Stimulated activated CD8-positive, alpha-beta memory T cell treated with anti-CD3 and anti-CD28 coated beads, Interleukin-15, amount 100 ng/mL, for 1 hour (primary cell): ENCODE measurements around the gene MCOLN3.
"Not testable (repeated sequence)": the region's sequence is repeated elsewhere in the genome, so short reads cannot be mapped to it uniquely, and the experiment has no call there.

Experiments used
- DNase-seq: peaks from one replicate; pipeline ENCODE4 v3.0.0-alpha.2; 2020; ENCODE audit warnings: low read depth

The MCOLN3 gene

DNA sequence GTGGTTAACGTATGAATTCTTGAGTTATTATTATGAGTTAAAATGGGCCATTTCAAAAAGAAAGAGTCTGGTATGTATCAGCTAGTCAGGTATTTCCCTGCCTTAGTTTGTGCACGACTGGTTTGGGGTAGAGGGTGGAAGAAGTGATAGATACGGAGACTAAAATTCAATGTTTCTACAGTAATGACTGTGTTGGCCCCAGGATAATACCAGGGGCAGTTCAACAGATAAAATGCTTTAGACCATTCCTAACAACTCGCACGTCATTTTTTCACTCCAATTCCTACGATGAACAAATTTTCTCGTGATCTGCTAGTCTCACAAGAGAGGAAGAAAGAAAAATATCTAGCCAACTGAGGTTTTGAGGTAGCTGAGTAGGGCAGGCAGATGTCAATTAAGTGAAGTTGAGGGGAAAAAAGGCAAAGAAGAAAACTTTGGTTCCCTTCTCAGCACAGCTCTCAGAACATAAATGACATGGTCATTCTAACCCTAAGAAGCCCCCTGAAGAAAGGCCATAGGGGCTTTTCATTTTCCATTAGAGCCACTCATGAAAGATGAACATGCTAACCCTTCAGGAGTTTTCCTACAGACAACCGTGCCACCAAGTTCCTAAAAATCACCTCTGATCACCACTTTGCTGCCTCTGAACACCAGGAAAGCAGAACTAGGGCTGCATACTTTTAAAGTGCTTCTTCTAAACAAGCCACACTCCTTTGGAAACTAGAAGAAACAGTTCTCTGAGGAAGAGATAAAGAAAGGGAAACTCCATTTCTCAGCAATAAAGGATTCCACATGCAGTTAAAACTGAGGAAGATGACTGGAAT, 57.0 kb downstream of the MCOLN3 start:
- DNase-seq = no peak

DNA sequence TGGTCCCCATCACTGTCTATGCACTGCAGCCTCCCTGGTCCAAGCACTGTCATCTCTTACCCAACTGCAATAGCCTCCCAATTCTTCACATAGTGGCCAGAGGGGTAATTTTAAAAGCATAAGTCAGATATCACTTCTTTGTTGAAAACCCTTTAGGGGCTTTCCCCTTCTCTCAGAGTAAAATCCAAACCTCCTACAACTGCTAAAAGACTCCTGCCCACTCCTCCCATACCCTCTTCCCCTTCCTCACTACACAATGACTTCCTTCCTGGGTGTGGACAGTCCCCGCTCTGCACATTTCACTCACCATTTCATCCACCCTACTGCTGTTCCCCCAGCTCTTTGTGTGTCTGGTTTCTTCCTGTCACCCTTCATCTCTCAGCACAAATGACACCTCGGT, 59.7 kb downstream of the MCOLN3 start:
- no peak for DNase-seq

DNA sequence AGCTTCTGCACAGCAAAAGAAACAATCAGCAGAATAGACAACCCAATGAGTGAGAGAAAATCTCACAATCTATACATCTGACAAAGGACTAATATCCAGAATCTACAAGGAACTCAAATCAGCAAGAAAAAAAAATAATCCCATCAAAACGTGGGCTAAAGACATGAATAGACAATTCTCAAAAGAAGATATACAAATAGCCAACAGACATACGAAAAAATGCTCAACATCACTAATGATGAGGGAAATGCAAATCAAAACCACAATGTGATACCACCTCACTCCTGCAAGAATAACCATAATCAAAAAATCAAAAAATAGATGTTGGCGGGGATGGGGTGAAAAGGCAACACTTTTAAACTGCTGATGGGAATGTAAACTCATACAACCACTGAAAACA, 61.7 kb downstream of the MCOLN3 start:
- DNase-seq = not testable (repeated sequence)

DNA sequence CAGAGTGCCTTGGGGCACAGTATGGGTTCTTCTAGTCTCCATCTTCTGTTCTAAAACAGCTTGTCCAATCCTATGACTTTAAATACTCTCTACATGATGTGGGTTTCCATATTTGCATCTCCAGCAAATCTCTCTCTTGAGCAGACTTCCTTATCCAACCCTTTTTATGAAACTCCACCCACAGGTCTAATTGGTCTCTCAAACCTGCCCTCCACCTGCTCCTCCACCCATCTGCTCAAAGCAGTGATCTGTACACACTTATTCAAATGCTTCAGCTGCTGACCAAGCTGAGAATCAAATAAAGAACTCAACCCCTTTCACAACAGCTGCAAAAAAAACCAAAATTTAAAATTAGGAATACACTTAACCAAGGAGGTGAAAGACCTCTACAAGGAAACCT, 62.9 kb downstream of the MCOLN3 start:
- DNase-seq = no peak

DNA sequence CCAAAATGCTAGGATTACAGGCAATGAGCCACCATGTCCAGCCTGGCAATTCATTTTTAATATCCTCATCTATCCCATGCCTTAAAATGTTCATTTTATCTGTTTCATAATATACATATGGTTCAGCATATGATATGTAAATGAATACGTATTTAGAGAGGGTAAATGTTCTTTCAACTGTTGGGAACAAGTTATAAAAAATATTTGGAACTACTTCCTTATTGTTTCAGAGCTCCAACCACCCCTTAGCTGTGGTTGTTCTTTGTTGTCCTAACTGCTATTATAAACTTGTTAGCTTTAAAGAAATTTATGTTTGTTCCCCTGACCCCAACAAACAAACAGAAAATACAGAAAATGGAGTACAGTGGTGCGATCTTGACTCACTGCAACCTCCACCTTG, 65.9 kb downstream of the MCOLN3 start:
- DNase-seq = no peak

DNA sequence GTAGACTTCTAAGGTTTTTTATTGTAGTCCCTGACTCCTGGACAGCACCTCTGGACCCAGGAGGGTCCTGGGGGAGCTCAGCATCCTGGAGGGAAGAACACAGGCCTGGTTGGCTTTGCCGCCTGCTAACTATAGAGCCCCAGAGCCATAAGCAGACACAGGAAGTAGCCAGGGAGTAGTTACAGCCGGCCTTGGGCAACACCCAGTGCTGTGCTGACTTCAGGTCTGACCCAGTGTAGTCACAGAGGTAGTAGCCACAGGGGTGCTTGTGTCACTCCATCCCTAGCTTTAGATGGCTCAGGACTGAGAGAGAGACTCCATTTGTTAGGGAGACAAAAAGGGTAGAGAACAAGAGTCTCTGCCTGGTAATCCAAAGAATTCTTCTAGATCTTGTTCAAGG, 73.3 kb downstream of the MCOLN3 start:
- no peak for DNase-seq

DNA sequence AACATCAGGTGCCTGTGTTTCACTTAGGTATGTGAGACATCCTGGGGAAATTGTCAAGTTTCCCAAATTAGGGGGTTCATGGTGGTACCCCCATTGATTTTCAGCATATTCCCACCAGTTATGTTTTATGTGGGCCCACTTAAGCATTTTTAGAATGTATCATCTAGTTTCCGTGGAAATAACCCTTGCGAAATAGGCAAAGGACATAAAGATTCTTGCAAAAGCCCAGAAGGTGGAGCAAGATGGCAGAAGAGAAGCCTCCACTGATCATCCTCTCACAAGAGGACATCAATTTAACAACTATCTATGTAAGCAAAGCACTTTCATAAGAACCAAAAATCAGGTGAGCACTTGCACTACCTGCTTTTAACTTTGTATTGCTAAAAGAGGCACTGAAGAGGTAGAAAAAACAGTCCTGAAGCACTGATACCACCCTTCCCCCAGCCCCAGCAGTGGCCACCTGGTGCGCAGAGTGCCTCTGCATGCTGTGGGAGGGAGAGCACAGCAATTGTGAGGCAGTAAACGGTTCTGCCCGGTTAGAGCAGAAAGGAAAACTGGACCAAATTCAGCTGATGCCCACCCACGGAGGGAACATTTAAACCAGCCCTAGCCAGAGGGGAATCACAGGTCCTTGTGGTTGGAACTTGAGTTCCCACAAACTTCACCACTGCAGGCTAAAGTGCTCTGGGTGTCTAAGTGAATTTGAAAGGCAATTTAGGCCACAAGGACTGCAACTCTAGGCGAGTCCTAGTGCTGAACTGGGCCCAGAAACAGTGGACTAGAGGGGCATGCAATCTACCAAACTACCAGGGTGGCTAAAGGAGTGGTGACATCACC, 74.6 kb downstream of the MCOLN3 start:
- no peak for DNase-seq

DNA sequence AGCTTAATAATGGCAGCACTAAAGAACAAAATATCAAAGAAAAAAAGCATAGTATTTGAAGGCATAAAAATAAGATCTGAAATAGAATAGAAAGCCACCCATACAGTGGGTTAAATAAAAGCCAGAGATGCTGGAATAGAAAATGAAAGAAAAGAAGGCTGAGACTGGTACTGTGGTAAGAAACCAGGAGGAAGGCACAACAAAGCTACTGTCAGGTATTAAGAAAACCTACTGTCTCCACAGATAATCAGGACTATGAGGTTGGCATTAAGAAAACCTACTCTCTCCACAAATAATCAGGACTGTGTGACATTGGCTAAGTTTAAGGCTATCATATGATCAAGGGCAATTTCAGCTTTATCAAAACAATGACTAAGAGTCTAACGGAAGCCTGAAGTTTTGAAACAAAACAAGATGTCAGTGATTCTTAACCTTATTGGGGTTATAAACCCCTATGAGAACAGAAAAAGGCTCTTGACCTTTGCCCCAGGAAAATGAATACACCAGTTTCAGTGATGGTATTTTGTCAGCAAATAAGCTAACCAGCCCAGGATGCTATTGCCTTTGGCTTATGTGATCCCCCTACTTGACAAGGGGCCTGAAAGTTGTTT, 75.8 kb downstream of the MCOLN3 start:
- DNase-seq = no peak

DNA sequence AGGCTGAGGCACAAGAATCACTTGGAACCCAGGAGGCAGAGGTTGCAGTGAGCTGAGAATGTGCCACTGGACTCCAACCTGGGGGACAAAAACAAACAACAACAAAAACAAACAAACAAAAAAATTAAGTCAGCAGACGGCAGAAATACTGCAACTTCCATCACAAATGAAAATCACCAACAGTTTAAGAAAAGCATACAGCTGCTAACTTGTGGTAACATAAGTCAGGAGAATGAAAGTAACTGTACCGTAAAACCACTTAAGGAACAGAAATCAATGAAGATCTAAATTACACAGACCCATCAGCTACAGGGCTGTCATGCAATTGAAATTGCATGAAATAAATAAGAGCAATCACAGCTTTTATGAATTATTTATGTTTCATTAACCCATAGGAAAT, 76.3 kb downstream of the MCOLN3 start:
- no peak for DNase-seq

DNA sequence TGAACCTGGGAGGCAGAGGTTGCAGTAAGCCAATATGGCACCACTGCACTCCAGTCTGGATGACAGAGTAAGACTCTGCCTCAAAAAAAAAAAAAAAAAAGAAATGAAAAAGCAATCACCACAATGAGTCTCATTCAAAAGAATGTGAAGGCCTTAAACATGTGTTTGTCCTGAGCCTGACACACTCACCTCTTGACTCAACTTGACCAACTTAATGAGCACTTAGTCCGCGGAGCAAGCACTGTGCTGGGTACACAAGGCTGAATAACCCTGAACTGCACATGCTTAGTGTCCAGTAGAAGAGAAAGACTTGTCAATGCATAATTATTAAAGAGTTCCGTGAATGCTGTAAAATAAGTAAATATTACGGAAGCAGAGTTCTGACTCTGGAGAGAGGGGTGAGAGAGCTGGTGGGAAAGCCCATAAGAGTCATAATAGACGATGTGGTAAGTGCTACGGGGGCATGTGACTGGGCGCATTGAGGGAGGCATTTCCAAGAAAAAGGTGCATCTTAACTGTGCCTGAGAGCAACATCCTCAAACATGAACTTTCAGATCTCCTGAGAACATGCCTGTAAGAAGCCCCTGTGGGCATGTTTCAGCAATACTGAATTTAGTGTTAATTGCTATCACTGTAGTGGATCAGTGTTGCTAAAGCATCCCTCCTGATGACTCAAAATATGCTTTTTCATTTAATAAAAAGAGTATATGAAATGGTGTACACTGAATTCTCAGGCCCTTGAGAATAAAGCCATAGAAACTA, 78.6 kb downstream of the MCOLN3 start:
- DNase-seq = no peak

DNA sequence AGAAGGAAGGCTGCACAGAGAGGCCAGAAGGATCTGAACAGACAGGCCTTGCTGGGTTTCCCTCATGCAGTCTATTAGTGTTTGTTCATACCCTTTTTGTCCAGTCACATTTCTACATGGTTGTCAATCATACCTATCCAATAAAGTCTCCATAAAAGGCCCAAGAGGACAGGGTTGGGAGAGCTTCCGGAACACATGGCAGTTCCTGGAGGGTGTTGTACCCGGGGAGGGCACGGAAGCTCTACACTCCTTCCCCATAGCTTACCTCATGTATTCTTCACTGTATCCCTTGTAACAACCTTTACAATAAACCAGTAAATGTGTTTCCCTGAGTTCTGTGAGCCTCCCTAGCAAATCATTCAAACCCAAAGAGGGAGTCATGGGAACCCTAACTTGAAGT, 79.4 kb downstream of the MCOLN3 start:
- DNase-seq = no peak

DNA sequence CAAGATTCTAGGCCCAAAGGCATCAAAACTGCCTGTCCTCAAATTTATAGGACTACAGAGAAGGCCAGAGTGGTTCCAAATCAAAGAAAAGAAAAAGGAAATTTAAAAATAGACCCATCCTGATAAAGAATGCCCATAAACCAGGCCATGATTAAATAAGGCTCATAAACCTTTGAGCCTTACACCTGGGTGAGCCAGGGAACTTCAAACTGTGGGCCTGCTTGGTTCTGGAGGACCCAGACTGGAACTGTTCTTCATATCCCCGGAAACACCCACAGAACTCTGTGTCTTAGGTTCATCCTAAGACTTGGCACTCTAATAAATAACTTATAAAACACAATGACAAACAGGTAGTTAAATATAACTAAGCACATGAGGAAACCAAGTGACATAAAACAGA, 80.2 kb downstream of the MCOLN3 start:
- DNase-seq = no peak
